Colonic mucosa (tissue), 4 donors: Measurements from ENCODE around the gene ZSWIM8. TPM values are rescaled to one million over a fixed set of nuclear protein-coding genes. Genes with fewer than 3 reads are reported as not detected.

ENCODE experiments used
- DNase-seq: peaks from one replicate; pipeline ENCODE4 v3.0.0-alpha.2; 2020
- H3K27ac ChIP-seq: fragments of 200-600 bp; one replicate; pipeline ENCODE4 v1.8.0; 2021
- H3K27me3 ChIP-seq: fragments of 200-600 bp; one replicate; pipeline ENCODE4 v1.8.0; 2021
- H3K36me3 ChIP-seq: fragments of 200-600 bp; one replicate; pipeline ENCODE4 v1.8.0; 2021
- H3K4me1 ChIP-seq: fragments of 200-600 bp; one replicate; pipeline ENCODE4 v1.8.0; 2021; ENCODE audit warnings: mild to moderate bottlenecking
- H3K4me3 ChIP-seq: fragments of 200-600 bp; one replicate; pipeline ENCODE4 v1.8.0; 2021
- H3K9ac ChIP-seq, 2 donors: one replicate each; pipeline ENCODE4 v1.7.0; 2013; ENCODE audit warnings: control low read depth in 2 of 2, low read depth in 2 of 2, low read length in 2 of 2
- H3K9me3 ChIP-seq: fragments of 200-600 bp; one replicate; pipeline ENCODE4 v1.8.0; 2021
- intact Hi-C: fragments of 100-400 bp; cut with DNase I; formaldehyde crosslinking; loops from one replicate; pipeline ENCODE4 v1.14.1; 2022
- total RNA-seq, 2 donors: library from RNA; stranded (reverse); fragmentation: NEBNext Ultra II Directional in 1 of 2; extraction: Animal tissue kit (Norgen Biotek cat#: 25700) in 1 of 2; gene quantifications; one replicate each; pipeline ENCODE4 v1.2.1, GENCODE V29; 2021
- TF ChIP-seq, protein P1 (sequence below): fragments of 200-600 bp; IDR thresholded peaks from one replicate; pipeline ENCODE4 v1.8.0; 2022; ENCODE audit warnings: antibody characterized with exemption, mild to moderate bottlenecking
- donor health status: healthy.
- donor health status: DM: no; HTN: no; CAD: no.
- donor health status: DM: no; HTN: no; CAD: no.

The ZSWIM8 gene
- total RNA-seq, 2 donors from 2014 or later, result 74.7 to 77.1 TPM

DNA sequence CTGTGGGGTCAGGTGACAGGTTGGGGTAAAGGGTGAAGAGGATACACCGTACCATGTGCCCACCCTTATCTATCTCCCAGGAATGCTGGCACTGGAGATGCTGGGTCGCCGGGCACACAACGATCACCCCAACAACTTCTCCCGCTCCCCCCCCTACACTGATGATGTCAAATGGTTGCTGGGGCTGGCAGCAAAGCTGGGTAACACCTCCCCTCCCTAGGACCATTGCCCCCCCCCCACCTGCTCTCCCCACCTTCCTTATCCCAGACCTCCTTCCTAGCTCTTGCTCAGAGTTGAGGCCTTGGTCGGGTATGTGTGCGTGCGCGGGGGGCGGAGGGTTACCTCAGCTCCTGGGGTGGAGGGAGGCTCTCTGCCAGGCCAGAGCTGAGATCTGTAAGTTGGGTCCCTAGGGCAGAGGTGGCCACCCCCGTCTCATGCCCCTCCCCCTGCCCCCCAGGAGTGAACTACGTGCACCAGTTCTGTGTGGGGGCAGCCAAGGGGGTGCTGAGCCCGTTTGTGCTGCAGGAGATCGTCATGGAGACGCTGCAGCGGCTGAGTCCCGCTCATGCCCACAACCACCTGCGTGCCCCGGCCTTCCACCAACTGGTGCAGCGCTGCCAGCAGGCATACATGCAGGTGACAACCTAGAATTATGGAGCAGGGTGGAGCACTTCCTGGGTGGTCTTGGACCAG lies 15.3 kb downstream of the ZSWIM8 start:
- no peaks in the 10 kb centered on the region for H3K9me3 ChIP-seq
- no peak overlapping the region for H3K4me3 ChIP-seq
- H3K36me3 ChIP-seq, result peaks cover 4% of the 10 kb centered on the region
- TF ChIP-seq, protein P1, sequence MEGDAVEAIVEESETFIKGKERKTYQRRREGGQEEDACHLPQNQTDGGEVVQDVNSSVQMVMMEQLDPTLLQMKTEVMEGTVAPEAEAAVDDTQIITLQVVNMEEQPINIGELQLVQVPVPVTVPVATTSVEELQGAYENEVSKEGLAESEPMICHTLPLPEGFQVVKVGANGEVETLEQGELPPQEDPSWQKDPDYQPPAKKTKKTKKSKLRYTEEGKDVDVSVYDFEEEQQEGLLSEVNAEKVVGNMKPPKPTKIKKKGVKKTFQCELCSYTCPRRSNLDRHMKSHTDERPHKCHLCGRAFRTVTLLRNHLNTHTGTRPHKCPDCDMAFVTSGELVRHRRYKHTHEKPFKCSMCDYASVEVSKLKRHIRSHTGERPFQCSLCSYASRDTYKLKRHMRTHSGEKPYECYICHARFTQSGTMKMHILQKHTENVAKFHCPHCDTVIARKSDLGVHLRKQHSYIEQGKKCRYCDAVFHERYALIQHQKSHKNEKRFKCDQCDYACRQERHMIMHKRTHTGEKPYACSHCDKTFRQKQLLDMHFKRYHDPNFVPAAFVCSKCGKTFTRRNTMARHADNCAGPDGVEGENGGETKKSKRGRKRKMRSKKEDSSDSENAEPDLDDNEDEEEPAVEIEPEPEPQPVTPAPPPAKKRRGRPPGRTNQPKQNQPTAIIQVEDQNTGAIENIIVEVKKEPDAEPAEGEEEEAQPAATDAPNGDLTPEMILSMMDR, result no peak
- no peak for DNase-seq
- H3K27me3 ChIP-seq, result no peaks in the 10 kb centered on the region
- intact Hi-C loops, result no loop called here
- H3K27ac ChIP-seq, result no peak overlapping the region
- H3K9ac ChIP-seq, result no peak overlapping the region
- H3K4me1 ChIP-seq, result no peaks in the 10 kb centered on the region

DNA sequence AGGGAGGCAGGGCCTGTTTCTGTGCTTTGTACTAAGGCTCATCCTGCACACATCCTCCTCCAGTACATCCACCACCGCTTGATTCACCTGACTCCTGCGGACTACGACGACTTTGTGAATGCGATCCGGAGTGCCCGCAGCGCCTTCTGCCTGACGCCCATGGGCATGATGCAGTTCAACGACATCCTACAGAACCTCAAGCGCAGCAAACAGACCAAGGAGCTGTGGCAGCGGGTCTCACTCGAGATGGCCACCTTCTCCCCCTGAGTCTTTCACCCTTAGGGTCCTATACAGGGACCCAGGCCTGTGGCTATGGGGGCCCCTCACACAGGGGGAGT lies 15.8 kb downstream of the ZSWIM8 start:
- H3K27ac ChIP-seq, result no peak overlapping the region
- DNase-seq, result no peak

DNA sequence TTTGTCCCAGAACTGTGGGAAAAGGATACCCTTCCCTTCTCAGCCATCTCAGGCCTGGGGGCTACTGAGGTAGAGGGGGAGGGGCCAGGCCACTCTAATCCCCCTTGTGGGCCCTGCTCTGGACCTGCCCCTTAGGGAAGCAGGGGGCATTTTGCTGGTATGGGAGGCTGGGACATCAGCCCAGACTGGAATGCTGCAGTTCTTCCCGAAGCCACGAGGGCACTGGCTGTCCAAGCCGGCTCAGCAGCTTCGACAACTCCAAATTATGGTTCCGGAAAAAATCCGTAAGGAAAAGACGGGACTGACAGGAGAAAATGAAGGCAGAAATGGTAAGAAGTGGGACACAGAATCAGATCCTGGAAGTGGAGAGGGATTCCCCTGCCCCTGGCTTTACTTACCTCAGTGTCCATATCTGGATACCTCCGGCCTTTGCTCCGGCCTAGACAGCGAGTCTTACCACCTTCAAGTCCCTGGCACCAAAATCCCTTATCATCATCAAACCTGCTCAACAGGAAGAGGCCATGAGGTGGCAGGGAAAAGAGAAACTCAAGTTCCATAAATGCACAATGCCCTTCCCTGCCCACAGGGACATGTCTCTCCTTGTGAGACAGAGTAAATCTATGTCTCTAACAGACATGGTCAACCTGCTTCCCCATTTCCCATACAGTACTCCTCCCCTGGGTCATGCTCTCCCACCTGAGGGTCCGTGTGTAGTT lies 17.0 kb downstream of the ZSWIM8 start:
- Histone ChIP-seq H3K36me3 (peaks cover 6% of the 10 kb centered on the region), H3K27me3 (no peaks in the 10 kb centered on the region), H3K9me3 (no peaks in the 10 kb centered on the region), H3K9ac (no peak overlapping the region), H3K4me1 (no peaks in the 10 kb centered on the region), H3K27ac (no peak overlapping the region), H3K4me3 (no peak overlapping the region)
- DNase-seq, result no peak
- TF ChIP-seq, protein P1, result no peak
- intact Hi-C loops, result no loop called here

More for the DNA sequence above, 15.8 kb downstream of the ZSWIM8 start:
- H3K27me3 ChIP-seq, result no peaks in the 10 kb centered on the region
- no peaks in the 10 kb centered on the region for H3K9me3 ChIP-seq
- H3K9ac ChIP-seq, result no peak overlapping the region
- H3K36me3 ChIP-seq, result peaks cover 4% of the 10 kb centered on the region
- no peaks in the 10 kb centered on the region for H3K4me1 ChIP-seq
- intact Hi-C loops, result no loop called here
- TF ChIP-seq, protein P1, result no peak
- no peak overlapping the region for H3K4me3 ChIP-seq

DNA sequence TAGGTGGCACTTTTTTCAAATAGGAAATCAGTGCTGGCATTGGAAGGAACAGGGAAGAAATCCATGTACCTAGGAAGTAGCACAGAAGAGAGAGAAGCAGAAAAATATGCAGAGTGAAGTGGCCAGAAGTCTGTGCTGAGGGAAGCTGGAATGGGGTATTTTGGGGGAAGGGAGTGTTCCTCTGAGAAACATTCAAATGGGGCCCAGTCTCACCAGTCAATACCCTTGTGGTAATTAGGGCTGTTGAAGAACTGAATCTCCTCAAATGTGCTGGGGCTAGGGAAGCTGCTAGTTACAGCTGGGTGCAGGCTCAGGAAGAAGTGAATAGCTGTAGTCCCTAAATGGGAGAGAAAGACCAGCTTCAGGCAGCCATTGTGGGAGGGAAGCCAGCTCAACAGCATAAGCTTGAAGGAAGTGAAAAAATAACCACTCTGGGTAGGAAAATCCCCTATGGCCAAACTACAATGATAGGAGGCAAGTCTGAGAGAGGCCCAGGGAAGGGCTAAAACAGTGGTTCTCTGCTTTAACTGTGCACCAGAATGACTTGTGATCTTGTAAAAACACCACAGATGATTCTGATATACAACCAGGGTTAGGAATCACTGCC lies 18.4 kb downstream of the ZSWIM8 start:
- TF ChIP-seq, protein P1, result no peak
- Histone ChIP-seq H3K9ac (no peak overlapping the region), H3K4me3 (no peak overlapping the region), H3K4me1 (no peaks in the 10 kb centered on the region), H3K27ac (no peak overlapping the region), H3K36me3 (peaks cover 7% of the 10 kb centered on the region), H3K27me3 (no peaks in the 10 kb centered on the region), H3K9me3 (no peaks in the 10 kb centered on the region)
- no peak for DNase-seq
- intact Hi-C loops, result no loop called here

DNA sequence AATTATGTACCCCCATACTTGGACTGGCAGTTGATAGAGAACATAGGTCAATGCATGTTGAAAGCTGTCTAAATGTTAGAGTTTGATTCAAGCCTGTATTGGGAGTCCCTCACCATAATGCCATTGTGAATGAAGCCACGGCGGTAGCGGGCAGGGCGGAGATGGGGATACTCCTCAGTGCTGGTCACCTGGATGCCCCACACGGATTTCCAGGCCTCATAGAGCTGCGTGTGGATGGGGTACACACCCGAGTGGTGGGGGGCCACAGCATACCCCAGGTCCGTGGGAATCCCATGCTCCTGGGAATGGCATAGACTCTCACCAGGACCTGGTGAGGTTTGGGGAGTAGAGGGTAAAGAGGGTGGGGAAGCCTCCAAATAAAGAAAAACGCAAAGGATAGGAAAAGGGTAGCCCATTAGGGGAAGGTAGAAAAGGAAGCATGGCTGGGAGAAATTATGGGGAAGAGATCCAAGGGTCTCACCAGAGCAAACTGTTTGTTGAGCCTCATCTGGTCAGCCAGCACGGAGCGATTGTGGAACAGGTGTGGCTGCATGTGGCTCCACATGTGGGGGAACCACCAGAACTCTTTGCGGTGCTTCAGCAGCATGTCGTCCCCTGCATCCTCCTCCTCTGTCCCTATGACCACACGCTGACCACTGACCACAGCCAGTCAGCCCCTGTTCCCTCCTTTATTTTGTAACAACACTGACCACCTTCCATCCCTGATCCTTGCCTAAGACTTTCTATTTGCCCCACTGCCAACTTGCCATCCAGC lies 21.0 kb downstream of the ZSWIM8 start:
- Histone ChIP-seq H3K27ac (no peak overlapping the region), H3K4me1 (no peaks in the 10 kb centered on the region), H3K27me3 (no peaks in the 10 kb centered on the region), H3K9ac (no peak overlapping the region), H3K36me3 (peaks cover 7% of the 10 kb centered on the region), H3K4me3 (no peak overlapping the region), H3K9me3 (no peaks in the 10 kb centered on the region)
- intact Hi-C loops, result no loop called here
- no peak for DNase-seq
- TF ChIP-seq, protein P1, result no peak
